HepG2 (cell line): ENCODE data around the gene RRBP1. TPM values are rescaled to one million over a fixed set of nuclear protein-coding genes. Genes with fewer than 3 reads are reported as not detected.

Source experiments
- AHR ChIP-seq: IDR thresholded peaks from 2 replicates; pipeline ENCODE4 v1.6.1; 2018; ENCODE audit warnings: missing genetic modification reagents, missing compliant biosample characterization
- GPN1 ChIP-seq: sonication (generic); formaldehyde crosslinking; IDR thresholded peaks from 2 replicates; pipeline ENCODE4 v1.5.1; 2020; ENCODE audit warnings: missing genetic modification reagents, borderline replicate concordance
- HNRNPL ChIP-seq: fragments of 200-400 bp; formaldehyde crosslinking; IDR thresholded peaks from 2 replicates; pipeline ENCODE4 v1.6.1; 2017; ENCODE audit warnings: mild to moderate bottlenecking, low read depth, low read length
- JUND ChIP-seq: sonication (generic); formaldehyde crosslinking; IDR thresholded peaks from 2 replicates; pipeline ENCODE4 v1.8.0; 2022; ENCODE audit warnings: mild to moderate bottlenecking, missing genetic modification reagents
- KLF13 ChIP-seq: sonication (generic); formaldehyde crosslinking; IDR thresholded peaks from 2 replicates; pipeline ENCODE4 v1.4.0; 2020; ENCODE audit warnings: mild to moderate bottlenecking, missing genetic modification reagents
- MAZ ChIP-seq, 2 experiments: sonication (generic) in 1 of 2; formaldehyde crosslinking in 1 of 2; IDR thresholded peaks; 2 replicates each; pipeline versions ENCODE4 v1.5.0 to v1.6.1; 2012 to 2020; ENCODE audit warnings: low read depth in 2 of 2, mild to moderate bottlenecking in 2 of 2, borderline replicate concordance in 1 of 2, improper control_type of control experiment in 1 of 2, low read length in 1 of 2, missing genetic modification reagents in 1 of 2, moderate library complexity in 1 of 2
- NFE2L1 ChIP-seq: sonication (generic); formaldehyde crosslinking; IDR thresholded peaks from 2 replicates; pipeline ENCODE4 v1.4.0; 2020; ENCODE audit warnings: missing genetic modification reagents, mild to moderate bottlenecking, borderline replicate concordance
- NRL ChIP-seq: sonication (generic); formaldehyde crosslinking; IDR thresholded peaks from 2 replicates; pipeline ENCODE4 v1.5.0; 2020; ENCODE audit warnings: missing genetic modification reagents, mild to moderate bottlenecking, moderate library complexity, borderline replicate concordance
- ONECUT2 ChIP-seq: sonication (generic); formaldehyde crosslinking; IDR thresholded peaks from 2 replicates; pipeline ENCODE4 v1.4.0; 2020; ENCODE audit warnings: missing genetic modification reagents
- PHF5A ChIP-seq: IDR thresholded peaks from one replicate; pipeline ENCODE4 v1.6.1; 2018; ENCODE audit warnings: low read depth, missing genetic modification reagents; ENCODE audit not compliant: unreplicated experiment
- POGK ChIP-seq: sonication (generic); formaldehyde crosslinking; conservative IDR thresholded peaks from 2 replicates; pipeline ENCODE4 v1.8.0; 2022; ENCODE audit warnings: mild to moderate bottlenecking, moderate library complexity, missing genetic modification reagents
- REPIN1 ChIP-seq: sonication (generic); formaldehyde crosslinking; IDR thresholded peaks from 2 replicates; pipeline ENCODE4 v1.8.0; 2022; ENCODE audit warnings: missing genetic modification reagents, low read depth, mild to moderate bottlenecking, borderline replicate concordance
- SRSF4 ChIP-seq: fragments of 200-400 bp; formaldehyde crosslinking; IDR thresholded peaks from one replicate; pipeline ENCODE4 v1.6.1; 2018; ENCODE audit warnings: mild to moderate bottlenecking, low read depth, low read length, moderate library complexity; ENCODE audit not compliant: poor library complexity, severe bottlenecking
- TAF15 ChIP-seq: fragments of 200-400 bp; formaldehyde crosslinking; IDR thresholded peaks from one replicate; pipeline ENCODE4 v1.6.1; 2018; ENCODE audit warnings: mild to moderate bottlenecking, low read depth, low read length; ENCODE audit not compliant: poor library complexity, severe bottlenecking
- TRAFD1 ChIP-seq: sonication (generic); formaldehyde crosslinking; IDR thresholded peaks from 2 replicates; pipeline ENCODE4 v1.5.1; 2020; ENCODE audit warnings: missing genetic modification reagents, mild to moderate bottlenecking, borderline replicate concordance
- ZC3H4 ChIP-seq: sonication (generic); formaldehyde crosslinking; IDR thresholded peaks from 2 replicates; pipeline ENCODE4 v1.4.0; 2020; ENCODE audit warnings: missing genetic modification reagents, borderline replicate concordance
- ZNF335 ChIP-seq: sonication (generic); formaldehyde crosslinking; IDR thresholded peaks from 2 replicates; pipeline ENCODE4 v1.4.0; 2020; ENCODE audit warnings: missing genetic modification reagents
- ZNF430 ChIP-seq: sonication (generic); formaldehyde crosslinking; IDR thresholded peaks from 2 replicates; pipeline ENCODE4 v1.9.0; 2021; ENCODE audit warnings: mild to moderate bottlenecking, missing genetic modification reagents
- ZNF550 ChIP-seq: sonication (generic); formaldehyde crosslinking; IDR thresholded peaks from 2 replicates; pipeline ENCODE4 v1.4.0; 2020; ENCODE audit warnings: mild to moderate bottlenecking, missing genetic modification reagents, borderline replicate concordance
- ZNF660 ChIP-seq: sonication (generic); formaldehyde crosslinking; IDR thresholded peaks from 2 replicates; pipeline ENCODE4 v1.5.1; 2020; ENCODE audit warnings: mild to moderate bottlenecking, low read depth, missing genetic modification reagents, borderline replicate concordance
- ZSCAN25 ChIP-seq: sonication (generic); formaldehyde crosslinking; IDR thresholded peaks from 2 replicates; pipeline ENCODE4 v1.8.0; 2022; ENCODE audit warnings: mild to moderate bottlenecking, missing genetic modification reagents
- polyA plus RNA-seq, 8 experiments: library from polyadenylated mRNA; depleted of rRNA in 3 of 8; stranded (reverse) in 7 of 8; unstranded in 1 of 8; fragments of >200 nt; fragmentation: Illumina TruSeq in 4 of 8; extraction: Trizol in 4 of 8; gene quantifications; 2 replicates each; pipeline versions ENCODE4 v1.2.1 to v1.2.3, GENCODE V29; 2011 to 2016; ENCODE audit warnings: low read depth in 4 of 8, missing spikeins in 1 of 8, mixed read lengths in 1 of 8; ENCODE audit not compliant: insufficient read depth in 1 of 8
- total RNA-seq, 5 experiments: library from RNA; depleted of rRNA; stranded (reverse); fragments of >200 nt; fragmentation: Illumina TruSeq; extraction: Trizol; gene quantifications; 2 replicates each; pipeline ENCODE4 v1.2.3, GENCODE V29; 2016; ENCODE audit warnings: low read depth in 1 of 5
- TF ChIP-seq, protein P1 (sequence below): sonication (generic); formaldehyde crosslinking; IDR thresholded peaks from 2 replicates; pipeline ENCODE4 v1.8.0; 2023; ENCODE audit warnings: mild to moderate bottlenecking, missing genetic modification reagents
- TF ChIP-seq, protein P2 (sequence below): sonication (generic); formaldehyde crosslinking; IDR thresholded peaks from 2 replicates; pipeline ENCODE4 v1.5.1; 2020; ENCODE audit warnings: mild to moderate bottlenecking, missing genetic modification reagents, borderline replicate concordance

RRBP1 gene
- total and polyA plus RNA-seq, 2 of the 13 experiments (the other 11 are each of a cell fraction or from before 2014, with no cell fraction given): 150 to 222 TPM

GRCh38 chr20:17611540-17612286, 70.3 kb downstream of the RRBP1 start (continued):
- TF ChIP-seq ZC3H4 (CRISPR knock-in tag): no peak
- no peak for TF ChIP-seq NFE2L1 (CRISPR knock-in tag)
- no peak for TF ChIP-seq TRAFD1 (CRISPR knock-in tag)
- TF ChIP-seq ONECUT2 (CRISPR knock-in tag): no peak
- no peak for TF ChIP-seq GPN1 (CRISPR knock-in tag)
- TF ChIP-seq ZNF430 (CRISPR knock-in tag): peak; percentile 53; the same call in 1 of the 2 replicates
- TF ChIP-seq MAZ (IDR thresholded peaks at IDR 0.05; ENCODE audit: borderline replicate concordance, low read depth, low read length): no peak
- TF ChIP-seq MAZ (CRISPR knock-in tag; IDR thresholded peaks at IDR 0.05; ENCODE audit: low read depth): peak; percentile 69; the same call in 1 of the 2 replicates
- 0 out of 2 replicates have a peak, but pooled peaks have one; percentile 69 for TF ChIP-seq POGK (CRISPR knock-in tag)
- TF ChIP-seq JUND (CRISPR knock-in tag): no peak
- TF ChIP-seq ZNF550: 0 out of 2 replicates have a peak, but pooled peaks have one; percentile 88
- TF ChIP-seq, protein P1, sequence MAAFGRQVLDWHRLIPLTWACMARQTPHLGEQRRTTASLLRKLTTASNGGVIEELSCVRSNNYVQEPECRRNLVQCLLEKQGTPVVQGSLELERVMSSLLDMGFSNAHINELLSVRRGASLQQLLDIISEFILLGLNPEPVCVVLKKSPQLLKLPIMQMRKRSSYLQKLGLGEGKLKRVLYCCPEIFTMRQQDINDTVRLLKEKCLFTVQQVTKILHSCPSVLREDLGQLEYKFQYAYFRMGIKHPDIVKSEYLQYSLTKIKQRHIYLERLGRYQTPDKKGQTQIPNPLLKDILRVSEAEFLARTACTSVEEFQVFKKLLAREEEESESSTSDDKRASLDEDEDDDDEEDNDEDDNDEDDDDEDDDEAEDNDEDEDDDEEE (CRISPR knock-in tag): no peak
- TF ChIP-seq, protein P2, sequence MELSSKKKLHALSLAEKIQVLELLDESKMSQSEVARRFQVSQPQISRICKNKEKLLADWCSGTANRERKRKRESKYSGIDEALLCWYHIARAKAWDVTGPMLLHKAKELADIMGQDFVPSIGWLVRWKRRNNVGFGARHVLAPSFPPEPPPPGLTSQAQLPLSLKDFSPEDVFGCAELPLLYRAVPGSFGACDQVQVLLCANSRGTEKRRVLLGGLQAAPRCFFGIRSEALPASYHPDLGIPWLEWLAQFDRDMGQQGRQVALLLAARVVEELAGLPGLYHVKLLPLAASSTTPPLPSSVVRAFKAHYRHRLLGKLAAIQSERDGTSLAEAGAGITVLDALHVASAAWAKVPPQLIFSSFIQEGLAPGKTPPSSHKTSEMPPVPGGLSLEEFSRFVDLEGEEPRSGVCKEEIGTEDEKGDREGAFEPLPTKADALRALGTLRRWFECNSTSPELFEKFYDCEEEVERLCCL (CRISPR knock-in tag): no peak
- no peak for TF ChIP-seq AHR (CRISPR knock-in tag)
- no peak for TF ChIP-seq ZNF660 (CRISPR knock-in tag)
- no peak for TF ChIP-seq SRSF4
- TF ChIP-seq REPIN1: peak; percentile 70; the same call in 1 of the 2 replicates
- 0 out of 2 replicates have a peak, but pooled peaks have one; percentile 70 for TF ChIP-seq KLF13 (CRISPR knock-in tag)
- TF ChIP-seq TAF15: no peak
- TF ChIP-seq NRL (CRISPR knock-in tag): no peak
- TF ChIP-seq PHF5A (CRISPR knock-in tag): peak; percentile 5
- no peak; the same call in 1 of the 2 replicates for TF ChIP-seq ZSCAN25 (CRISPR knock-in tag)
- TF ChIP-seq ZNF335 (CRISPR knock-in tag): no peak
- no peak; the same call in none of the 2 replicates for TF ChIP-seq HNRNPL
